Right atrium auricular region (tissue), 2 donors: ENCODE data around the gene ZNF836. TPM values are rescaled to one million over a fixed set of nuclear protein-coding genes. Genes with fewer than 3 reads are reported as not detected.

Experiments used
- DNase-seq: peaks from one replicate; pipeline ENCODE4 v3.0.0-alpha.2; 2019; ENCODE audit warnings: low spot score
- H3K27ac ChIP-seq, 2 donors: fragments of 200-600 bp; sonication (generic); 1 replicate in 1 of 2; 2 replicates in 1 of 2; pipeline ENCODE4 v1.5.1; 2016 to 2019
- H3K27me3 ChIP-seq, 2 donors: fragments of 200-600 bp; sonication (generic); one replicate each; pipeline versions ENCODE4 v1.5.1 to v1.6.0; 2017 to 2019
- H3K36me3 ChIP-seq: fragments of 200-600 bp; sonication (generic); one replicate; pipeline ENCODE4 v1.5.1; 2016
- H3K4me1 ChIP-seq, 2 donors: fragments of 200-600 bp; sonication (generic); one replicate each; pipeline versions ENCODE4 v1.5.1 to v1.6.0; 2017 to 2019
- H3K4me3 ChIP-seq, 2 donors: fragments of 200-600 bp; sonication (generic); 1 replicate in 1 of 2; 2 replicates in 1 of 2; pipeline ENCODE4 v1.5.1; 2017 to 2019; ENCODE audit warnings: mild to moderate bottlenecking in 1 of 2, moderate library complexity in 1 of 2
- H3K9me3 ChIP-seq, 2 donors: fragments of 200-600 bp; sonication (generic); one replicate each; pipeline ENCODE4 v1.5.1; 2019
- total RNA-seq, 2 donors: library from RNA; depleted of rRNA; stranded (reverse); fragments of >200 nt; gene quantifications; one replicate each; pipeline ENCODE4 v1.1.0, GENCODE V29; 2016
- TF ChIP-seq, protein P1 (sequence below), 2 donors: fragments of 200-600 bp; sonication (generic); IDR thresholded peaks; one replicate each; pipeline ENCODE4 v1.5.1; 2019; ENCODE audit warnings: antibody characterized with exemption in 2 of 2

The ZNF836 gene
- total RNA-seq: 1 to 10 TPM; 2.2 to 7.6 TPM

DNA sequence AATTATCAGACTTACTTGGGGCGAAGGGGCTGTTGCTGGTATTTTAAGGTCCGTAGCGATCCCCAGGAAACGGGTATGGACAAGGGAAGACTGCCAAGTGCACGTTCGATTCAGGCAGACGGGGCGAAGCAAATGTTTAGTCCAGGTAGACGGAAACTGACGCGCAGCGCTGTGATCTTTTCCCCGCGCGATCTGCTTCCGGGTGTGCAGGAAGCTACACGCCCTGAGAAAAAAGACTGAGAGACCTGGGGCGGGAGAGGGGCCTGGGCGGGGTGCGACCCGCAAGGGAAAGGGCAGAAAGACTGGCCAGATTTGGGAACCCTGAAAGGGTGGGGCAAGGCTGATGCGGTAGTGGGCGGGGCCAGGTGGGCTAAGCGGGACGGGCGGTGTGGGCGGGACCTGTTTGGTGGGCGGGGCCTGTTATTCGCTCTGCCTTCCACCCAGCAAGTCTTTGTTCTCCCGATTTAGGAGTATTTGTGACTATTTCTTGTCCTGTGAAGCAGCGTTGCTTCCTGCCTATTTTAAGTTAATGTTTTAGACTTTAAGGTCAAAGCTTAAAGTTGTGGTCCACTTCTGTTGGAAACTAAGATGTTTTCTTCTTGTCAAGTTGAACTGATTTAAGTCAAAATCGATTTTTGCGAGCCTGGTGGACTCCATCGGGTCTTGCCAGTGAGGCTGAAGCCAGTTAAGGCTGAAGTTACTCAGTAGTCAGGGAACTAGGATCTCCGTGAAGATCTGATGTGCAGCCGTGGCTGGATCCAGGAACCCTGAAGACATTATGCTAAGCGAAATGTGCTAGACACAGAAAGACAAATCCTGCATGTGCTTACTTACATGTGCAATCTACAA is at the start of gene ZNF836:
TSS of gene ZNF836 (minus strand) at position 301 of the 849 bp plus-strand sequence. CDS start 3,549 bp downstream, outside the sequence.
- H3K9me3 ChIP-seq: no peaks in the 10 kb centered on the region
- H3K27me3 ChIP-seq: no peaks in the 10 kb centered on the region
- DNase-seq: peak; percentile 86
- TF ChIP-seq, protein P1, sequence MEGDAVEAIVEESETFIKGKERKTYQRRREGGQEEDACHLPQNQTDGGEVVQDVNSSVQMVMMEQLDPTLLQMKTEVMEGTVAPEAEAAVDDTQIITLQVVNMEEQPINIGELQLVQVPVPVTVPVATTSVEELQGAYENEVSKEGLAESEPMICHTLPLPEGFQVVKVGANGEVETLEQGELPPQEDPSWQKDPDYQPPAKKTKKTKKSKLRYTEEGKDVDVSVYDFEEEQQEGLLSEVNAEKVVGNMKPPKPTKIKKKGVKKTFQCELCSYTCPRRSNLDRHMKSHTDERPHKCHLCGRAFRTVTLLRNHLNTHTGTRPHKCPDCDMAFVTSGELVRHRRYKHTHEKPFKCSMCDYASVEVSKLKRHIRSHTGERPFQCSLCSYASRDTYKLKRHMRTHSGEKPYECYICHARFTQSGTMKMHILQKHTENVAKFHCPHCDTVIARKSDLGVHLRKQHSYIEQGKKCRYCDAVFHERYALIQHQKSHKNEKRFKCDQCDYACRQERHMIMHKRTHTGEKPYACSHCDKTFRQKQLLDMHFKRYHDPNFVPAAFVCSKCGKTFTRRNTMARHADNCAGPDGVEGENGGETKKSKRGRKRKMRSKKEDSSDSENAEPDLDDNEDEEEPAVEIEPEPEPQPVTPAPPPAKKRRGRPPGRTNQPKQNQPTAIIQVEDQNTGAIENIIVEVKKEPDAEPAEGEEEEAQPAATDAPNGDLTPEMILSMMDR (IDR thresholded peaks at IDR 0.05): no peak
- H3K4me1 ChIP-seq: peaks cover 0 to 14% of the 10 kb centered on the region in 2 donors
- H3K4me3 ChIP-seq: peak within 1 kb of the TSS; percentile 72 to 76
- H3K36me3 ChIP-seq: peaks cover 11% of the 10 kb centered on the region
- H3K27ac ChIP-seq: peak within 1 kb of the TSS; percentile 82 to 92

- Histone ChIP-seq H3K4me3 (no peak overlapping the region), H3K9me3 (no peaks in the 10 kb centered on the region), H3K4me1 (no peaks in the 10 kb centered on the region), H3K27me3 (no peaks in the 10 kb centered on the region), H3K36me3 (peaks cover 99% of the 10 kb centered on the region), H3K27ac (no peak overlapping the region)
- no peak for DNase-seq
- TF ChIP-seq, protein P1 (IDR thresholded peaks at IDR 0.05): no peak
Measured at GRCh38 chr19:52221031-52221430, 49.6 kb upstream of the ZNF836 start.

DNA sequence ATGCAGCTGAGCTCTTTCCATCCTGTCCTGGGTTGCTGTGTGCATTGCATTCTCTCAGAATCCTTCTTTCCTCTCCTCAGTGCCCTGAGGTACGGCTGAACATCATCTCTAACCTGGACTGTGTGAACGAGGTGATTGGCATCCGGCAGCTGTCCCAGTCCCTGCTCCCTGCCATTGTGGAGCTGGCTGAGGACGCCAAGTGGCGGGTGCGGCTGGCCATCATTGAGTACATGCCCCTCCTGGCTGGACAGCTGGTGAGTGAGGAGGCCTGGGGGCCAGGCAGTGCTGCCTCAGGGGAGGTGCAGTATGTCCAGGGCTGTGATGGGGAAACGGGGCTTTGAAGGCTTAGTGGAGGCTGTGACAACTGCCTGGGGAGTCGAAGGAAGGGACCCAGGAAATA is 48.2 kb upstream of the ZNF836 start:
- Histone ChIP-seq H3K36me3 (peaks cover 100% of the 10 kb centered on the region), H3K4me1 (no peaks in the 10 kb centered on the region), H3K27ac (no peak overlapping the region), H3K27me3 (no peaks in the 10 kb centered on the region), H3K9me3 (no peaks in the 10 kb centered on the region), H3K4me3 (no peak overlapping the region)
- TF ChIP-seq, protein P1 (IDR thresholded peaks at IDR 0.05): no peak
- DNase-seq: no peak

DNA sequence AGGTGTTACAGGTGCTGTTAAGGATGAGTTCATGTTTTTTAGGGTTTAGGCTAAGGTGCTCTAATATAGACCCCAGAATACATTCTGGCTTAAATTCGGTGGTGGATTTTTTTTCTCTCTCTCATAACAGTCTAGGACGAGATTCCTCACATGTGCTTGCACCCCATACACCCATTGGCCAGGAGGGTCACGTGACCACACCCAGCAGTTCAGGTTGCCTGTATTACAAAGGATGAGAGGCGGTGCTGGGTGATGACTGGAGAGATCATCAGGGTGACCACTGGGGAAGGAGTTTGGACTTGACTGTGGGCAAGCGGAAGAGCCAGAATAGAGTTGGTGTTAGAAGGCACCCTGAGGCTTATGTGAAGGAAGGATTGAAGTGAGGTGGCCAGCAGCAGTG is 46.2 kb upstream of the ZNF836 start:
- peak; percentile 48 for DNase-seq
- peaks cover 100% of the 10 kb centered on the region for H3K36me3 ChIP-seq

GRCh38 chr19:52216401-52216800 is 45.0 kb upstream of the ZNF836 start:
- TF ChIP-seq, protein P1 (IDR thresholded peaks at IDR 0.05): no peak
- DNase-seq: no peak
- Histone ChIP-seq H3K27me3 (no peaks in the 10 kb centered on the region), H3K9me3 (no peaks in the 10 kb centered on the region), H3K36me3 (peaks cover 100% of the 10 kb centered on the region), H3K4me3 (no peak overlapping the region), H3K4me1 (no peaks in the 10 kb centered on the region), H3K27ac (no peak overlapping the region)

More for the DNA sequence above, 46.2 kb upstream of the ZNF836 start:
- TF ChIP-seq, protein P1 (IDR thresholded peaks at IDR 0.05): no peak
- Histone ChIP-seq H3K27me3 (no peaks in the 10 kb centered on the region), H3K4me1 (no peaks in the 10 kb centered on the region), H3K27ac (no peak overlapping the region), H3K4me3 (no peak overlapping the region), H3K9me3 (no peaks in the 10 kb centered on the region)
